Mesodermal cell (in vitro differentiated cells): Measurements from ENCODE around the gene CLTRN.

Source experiments
- H3K27ac ChIP-seq: 2 replicates; pipeline ENCODE4 v1.7.0; 2013; ENCODE audit warnings: mild to moderate bottlenecking, low read depth, low read length, moderate library complexity; ENCODE audit not compliant: severe bottlenecking
- H3K36me3 ChIP-seq: 2 replicates; pipeline ENCODE4 v1.7.1; 2013; ENCODE audit warnings: mild to moderate bottlenecking, low read length, moderate library complexity; ENCODE audit not compliant: control insufficient read depth, insufficient read depth
- H3K4me1 ChIP-seq: one replicate; pipeline ENCODE4 v1.7.1; 2013; ENCODE audit warnings: mild to moderate bottlenecking, low read length; ENCODE audit not compliant: insufficient read depth, control insufficient read depth, poor library complexity, severe bottlenecking
- H3K4me3 ChIP-seq: 2 replicates; pipeline ENCODE4 v1.7.0; 2013; ENCODE audit warnings: low read length, control low read depth, mild to moderate bottlenecking; ENCODE audit not compliant: insufficient read depth, poor library complexity, severe bottlenecking; ENCODE audit errors: extremely low read depth
- H3K9me3 ChIP-seq: 2 replicates; pipeline ENCODE4 v1.7.1; 2013; ENCODE audit warnings: mild to moderate bottlenecking, low read length, moderate library complexity; ENCODE audit not compliant: control insufficient read depth
- WGBS, 2 experiments: methylation state at CpG; one replicate each; pipeline ENCODE4 v1.1.5; 2013; ENCODE audit warnings: missing lambda C conversion rate in 2 of 2; ENCODE audit not compliant: insufficient coverage in 2 of 2; 5-methylcytosine and 5-hydroxymethylcytosine counted together

CLTRN gene

GRCh38 chrX:15579778-15580747, 84.5 kb downstream of the CLTRN start:
- Histone ChIP-seq H3K4me3 (no peak overlapping the region), H3K9me3 (no peaks in the 10 kb centered on the region), H3K36me3 (no peaks in the 10 kb centered on the region), H3K27ac (no peak overlapping the region), H3K4me1 (peaks cover 4% of the 10 kb centered on the region)
- 51 to 61% methylated on average over 3 of the region's 5 CpGs for WGBS, 2 experiments
